ENCODE measurements around the gene PRPF6. TPM values are rescaled to one million over a fixed set of nuclear protein-coding genes. Genes with fewer than 3 reads are reported as not detected.

PRPF6 gene
- total and polyA plus RNA-seq, 2 of the 13 experiments (the other 11 are each of a cell fraction or from before 2014, with no cell fraction given) = 63.7 to 101 TPM

DNA sequence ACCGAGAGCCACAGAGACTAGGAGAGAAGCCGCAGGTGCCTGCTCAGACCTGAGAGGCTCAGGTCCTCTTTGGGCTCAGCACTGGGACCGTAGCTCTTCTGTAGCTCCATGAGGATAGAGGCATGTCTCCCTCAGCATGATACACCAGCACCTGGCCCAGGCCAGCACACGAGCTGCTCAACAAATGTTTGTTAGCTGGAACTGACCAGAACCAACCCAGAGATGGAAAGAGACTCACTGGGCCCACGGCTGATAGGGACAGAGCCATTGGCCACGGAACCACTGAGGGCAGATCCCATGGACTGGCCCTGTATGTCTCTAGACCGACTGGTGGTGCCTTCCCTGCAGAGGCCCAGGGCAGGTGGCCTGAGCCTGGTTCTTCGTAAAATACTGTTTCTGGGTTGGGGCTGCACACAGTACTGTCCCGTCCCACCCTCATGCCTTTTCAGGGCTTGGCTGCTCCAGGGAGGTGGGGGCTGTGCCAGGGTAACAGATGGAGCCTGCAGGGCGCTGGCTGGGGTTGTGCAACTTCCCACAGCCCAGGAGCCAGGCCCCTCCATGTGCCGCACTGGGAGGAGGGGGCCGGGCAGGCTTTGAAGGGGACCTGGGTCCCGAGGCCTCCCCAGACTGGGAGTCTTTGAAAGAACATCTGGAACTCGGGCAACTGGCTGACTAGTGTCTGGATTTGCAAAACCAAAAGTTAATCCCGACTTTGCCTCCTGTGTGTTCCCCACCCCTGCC, 60.3 kb downstream of the PRPF6 start (continued):
- TF ChIP-seq, protein P1, sequence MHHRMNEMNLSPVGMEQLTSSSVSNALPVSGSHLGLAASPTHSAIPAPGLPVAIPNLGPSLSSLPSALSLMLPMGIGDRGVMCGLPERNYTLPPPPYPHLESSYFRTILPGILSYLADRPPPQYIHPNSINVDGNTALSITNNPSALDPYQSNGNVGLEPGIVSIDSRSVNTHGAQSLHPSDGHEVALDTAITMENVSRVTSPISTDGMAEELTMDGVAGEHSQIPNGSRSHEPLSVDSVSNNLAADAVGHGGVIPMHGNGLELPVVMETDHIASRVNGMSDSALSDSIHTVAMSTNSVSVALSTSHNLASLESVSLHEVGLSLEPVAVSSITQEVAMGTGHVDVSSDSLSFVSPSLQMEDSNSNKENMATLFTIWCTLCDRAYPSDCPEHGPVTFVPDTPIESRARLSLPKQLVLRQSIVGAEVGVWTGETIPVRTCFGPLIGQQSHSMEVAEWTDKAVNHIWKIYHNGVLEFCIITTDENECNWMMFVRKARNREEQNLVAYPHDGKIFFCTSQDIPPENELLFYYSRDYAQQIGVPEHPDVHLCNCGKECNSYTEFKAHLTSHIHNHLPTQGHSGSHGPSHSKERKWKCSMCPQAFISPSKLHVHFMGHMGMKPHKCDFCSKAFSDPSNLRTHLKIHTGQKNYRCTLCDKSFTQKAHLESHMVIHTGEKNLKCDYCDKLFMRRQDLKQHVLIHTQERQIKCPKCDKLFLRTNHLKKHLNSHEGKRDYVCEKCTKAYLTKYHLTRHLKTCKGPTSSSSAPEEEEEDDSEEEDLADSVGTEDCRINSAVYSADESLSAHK (CRISPR knock-in tag; IDR thresholded peaks at IDR 0.05; ENCODE audit: borderline replicate concordance) = no peak
- TF ChIP-seq ZNF296 (CRISPR knock-in tag; conservative IDR thresholded peaks at IDR 0.05) = peak; percentile 27; the same call in 1 of the 2 replicates
- TF ChIP-seq, protein P2, sequence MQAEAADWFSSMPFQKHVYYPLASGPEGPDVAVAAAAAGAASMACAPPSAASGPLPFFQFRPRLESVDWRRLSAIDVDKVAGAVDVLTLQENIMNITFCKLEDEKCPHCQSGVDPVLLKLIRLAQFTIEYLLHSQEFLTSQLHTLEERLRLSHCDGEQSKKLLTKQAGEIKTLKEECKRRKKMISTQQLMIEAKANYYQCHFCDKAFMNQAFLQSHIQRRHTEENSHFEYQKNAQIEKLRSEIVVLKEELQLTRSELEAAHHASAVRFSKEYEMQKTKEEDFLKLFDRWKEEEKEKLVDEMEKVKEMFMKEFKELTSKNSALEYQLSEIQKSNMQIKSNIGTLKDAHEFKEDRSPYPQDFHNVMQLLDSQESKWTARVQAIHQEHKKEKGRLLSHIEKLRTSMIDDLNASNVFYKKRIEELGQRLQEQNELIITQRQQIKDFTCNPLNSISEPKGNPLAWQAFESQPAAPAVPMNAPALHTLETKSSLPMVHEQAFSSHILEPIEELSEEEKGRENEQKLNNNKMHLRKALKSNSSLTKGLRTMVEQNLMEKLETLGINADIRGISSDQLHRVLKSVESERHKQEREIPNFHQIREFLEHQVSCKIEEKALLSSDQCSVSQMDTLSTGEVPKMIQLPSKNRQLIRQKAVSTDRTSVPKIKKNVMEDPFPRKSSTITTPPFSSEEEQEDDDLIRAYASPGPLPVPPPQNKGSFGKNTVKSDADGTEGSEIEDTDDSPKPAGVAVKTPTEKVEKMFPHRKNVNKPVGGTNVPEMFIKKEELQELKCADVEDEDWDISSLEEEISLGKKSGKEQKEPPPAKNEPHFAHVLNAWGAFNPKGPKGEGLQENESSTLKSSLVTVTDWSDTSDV (CRISPR knock-in tag; IDR thresholded peaks at IDR 0.05) = peak; percentile 77; the same call in 1 of the 2 replicates
- TF ChIP-seq PLRG1 (conservative IDR thresholded peaks at IDR 0.05) = no peak
- no peak for TF ChIP-seq CBX2 (IDR thresholded peaks at IDR 0.05; ENCODE audit: low read depth, low read length)
- 0 out of 2 replicates have a peak, but pooled peaks have one; percentile 55 for TF ChIP-seq CBX2 (CRISPR knock-in tag; IDR thresholded peaks at IDR 0.05; ENCODE audit: low read depth)
- peak; percentile 42; the same call in 1 of the 2 replicates for TF ChIP-seq GATAD1 (CRISPR knock-in tag; IDR thresholded peaks at IDR 0.05)
- TF ChIP-seq SALL1 (CRISPR knock-in tag; IDR thresholded peaks at IDR 0.05) = peak; percentile 38; the same call in 1 of the 2 replicates
- TF ChIP-seq, protein P3, sequence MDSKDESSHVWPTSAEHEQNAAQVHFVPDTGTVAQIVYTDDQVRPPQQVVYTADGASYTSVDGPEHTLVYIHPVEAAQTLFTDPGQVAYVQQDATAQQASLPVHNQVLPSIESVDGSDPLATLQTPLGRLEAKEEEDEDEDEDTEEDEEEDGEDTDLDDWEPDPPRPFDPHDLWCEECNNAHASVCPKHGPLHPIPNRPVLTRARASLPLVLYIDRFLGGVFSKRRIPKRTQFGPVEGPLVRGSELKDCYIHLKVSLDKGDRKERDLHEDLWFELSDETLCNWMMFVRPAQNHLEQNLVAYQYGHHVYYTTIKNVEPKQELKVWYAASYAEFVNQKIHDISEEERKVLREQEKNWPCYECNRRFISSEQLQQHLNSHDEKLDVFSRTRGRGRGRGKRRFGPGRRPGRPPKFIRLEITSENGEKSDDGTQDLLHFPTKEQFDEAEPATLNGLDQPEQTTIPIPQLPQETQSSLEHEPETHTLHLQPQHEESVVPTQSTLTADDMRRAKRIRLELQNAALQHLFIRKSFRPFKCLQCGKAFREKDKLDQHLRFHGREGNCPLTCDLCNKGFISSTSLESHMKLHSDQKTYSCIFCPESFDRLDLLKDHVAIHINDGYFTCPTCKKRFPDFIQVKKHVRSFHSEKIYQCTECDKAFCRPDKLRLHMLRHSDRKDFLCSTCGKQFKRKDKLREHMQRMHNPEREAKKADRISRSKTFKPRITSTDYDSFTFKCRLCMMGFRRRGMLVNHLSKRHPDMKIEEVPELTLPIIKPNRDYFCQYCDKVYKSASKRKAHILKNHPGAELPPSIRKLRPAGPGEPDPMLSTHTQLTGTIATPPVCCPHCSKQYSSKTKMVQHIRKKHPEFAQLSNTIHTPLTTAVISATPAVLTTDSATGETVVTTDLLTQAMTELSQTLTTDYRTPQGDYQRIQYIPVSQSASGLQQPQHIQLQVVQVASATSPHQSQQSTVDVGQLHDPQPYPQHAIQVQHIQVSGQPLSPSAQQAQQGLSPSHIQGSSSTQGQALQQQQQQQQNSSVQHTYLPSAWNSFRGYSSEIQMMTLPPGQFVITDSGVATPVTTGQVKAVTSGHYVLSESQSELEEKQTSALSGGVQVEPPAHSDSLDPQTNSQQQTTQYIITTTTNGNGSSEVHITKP (CRISPR knock-in tag; IDR thresholded peaks at IDR 0.05; ENCODE audit: low read depth) = peak; percentile 63
- TF ChIP-seq, protein P4, sequence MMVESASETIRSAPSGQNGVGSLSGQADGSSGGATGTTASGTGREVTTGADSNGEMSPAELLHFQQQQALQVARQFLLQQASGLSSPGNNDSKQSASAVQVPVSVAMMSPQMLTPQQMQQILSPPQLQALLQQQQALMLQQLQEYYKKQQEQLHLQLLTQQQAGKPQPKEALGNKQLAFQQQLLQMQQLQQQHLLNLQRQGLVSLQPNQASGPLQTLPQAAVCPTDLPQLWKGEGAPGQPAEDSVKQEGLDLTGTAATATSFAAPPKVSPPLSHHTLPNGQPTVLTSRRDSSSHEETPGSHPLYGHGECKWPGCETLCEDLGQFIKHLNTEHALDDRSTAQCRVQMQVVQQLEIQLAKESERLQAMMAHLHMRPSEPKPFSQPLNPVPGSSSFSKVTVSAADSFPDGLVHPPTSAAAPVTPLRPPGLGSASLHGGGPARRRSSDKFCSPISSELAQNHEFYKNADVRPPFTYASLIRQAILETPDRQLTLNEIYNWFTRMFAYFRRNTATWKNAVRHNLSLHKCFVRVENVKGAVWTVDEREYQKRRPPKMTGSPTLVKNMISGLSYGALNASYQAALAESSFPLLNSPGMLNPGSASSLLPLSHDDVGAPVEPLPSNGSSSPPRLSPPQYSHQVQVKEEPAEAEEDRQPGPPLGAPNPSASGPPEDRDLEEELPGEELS (CRISPR knock-in tag; IDR thresholded peaks at IDR 0.05) = no peak; the same call in 1 of the 2 replicates
- TF ChIP-seq TSC22D2 (CRISPR knock-in tag; IDR thresholded peaks at IDR 0.05; ENCODE audit: borderline replicate concordance) = peak; percentile 74; the same call in 1 of the 2 replicates
- TF ChIP-seq, protein P5, sequence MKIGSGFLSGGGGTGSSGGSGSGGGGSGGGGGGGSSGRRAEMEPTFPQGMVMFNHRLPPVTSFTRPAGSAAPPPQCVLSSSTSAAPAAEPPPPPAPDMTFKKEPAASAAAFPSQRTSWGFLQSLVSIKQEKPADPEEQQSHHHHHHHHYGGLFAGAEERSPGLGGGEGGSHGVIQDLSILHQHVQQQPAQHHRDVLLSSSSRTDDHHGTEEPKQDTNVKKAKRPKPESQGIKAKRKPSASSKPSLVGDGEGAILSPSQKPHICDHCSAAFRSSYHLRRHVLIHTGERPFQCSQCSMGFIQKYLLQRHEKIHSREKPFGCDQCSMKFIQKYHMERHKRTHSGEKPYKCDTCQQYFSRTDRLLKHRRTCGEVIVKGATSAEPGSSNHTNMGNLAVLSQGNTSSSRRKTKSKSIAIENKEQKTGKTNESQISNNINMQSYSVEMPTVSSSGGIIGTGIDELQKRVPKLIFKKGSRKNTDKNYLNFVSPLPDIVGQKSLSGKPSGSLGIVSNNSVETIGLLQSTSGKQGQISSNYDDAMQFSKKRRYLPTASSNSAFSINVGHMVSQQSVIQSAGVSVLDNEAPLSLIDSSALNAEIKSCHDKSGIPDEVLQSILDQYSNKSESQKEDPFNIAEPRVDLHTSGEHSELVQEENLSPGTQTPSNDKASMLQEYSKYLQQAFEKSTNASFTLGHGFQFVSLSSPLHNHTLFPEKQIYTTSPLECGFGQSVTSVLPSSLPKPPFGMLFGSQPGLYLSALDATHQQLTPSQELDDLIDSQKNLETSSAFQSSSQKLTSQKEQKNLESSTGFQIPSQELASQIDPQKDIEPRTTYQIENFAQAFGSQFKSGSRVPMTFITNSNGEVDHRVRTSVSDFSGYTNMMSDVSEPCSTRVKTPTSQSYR (CRISPR knock-in tag; IDR thresholded peaks at IDR 0.05; ENCODE audit: borderline replicate concordance) = peak; percentile 81; the same call in 1 of the 2 replicates
- TF ChIP-seq CHCHD3 (CRISPR knock-in tag; IDR thresholded peaks at IDR 0.05) = peak; percentile 89

Measured in HepG2 (cell line).